ENCODE results near the gene DLG2. TPM values are rescaled to one million over a fixed set of nuclear protein-coding genes. Genes with fewer than 3 reads are reported as not detected.

DLG2 gene
- total RNA-seq, 1 donor: 1.3 TPM

DNA sequence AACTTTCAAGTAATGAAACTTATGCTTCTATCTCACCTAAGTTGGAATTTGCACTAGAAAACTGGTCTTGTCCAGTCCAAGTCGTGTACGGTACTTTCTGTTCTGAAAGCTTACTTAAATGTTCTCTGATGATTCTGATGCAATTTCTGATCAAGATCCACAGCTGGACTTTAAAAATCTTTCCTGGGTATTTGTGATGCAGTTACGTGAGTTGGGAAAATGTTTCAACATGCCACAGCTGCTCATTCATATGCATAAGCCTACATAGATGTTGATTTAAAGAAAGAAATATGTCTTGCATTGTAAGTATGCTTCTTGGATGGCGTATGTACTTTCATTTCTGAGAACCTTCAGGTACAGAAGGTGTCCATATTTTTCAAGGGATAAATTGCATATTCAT lies 1847.3 kb downstream of the DLG2 start:
- TF ChIP-seq, protein P1, sequence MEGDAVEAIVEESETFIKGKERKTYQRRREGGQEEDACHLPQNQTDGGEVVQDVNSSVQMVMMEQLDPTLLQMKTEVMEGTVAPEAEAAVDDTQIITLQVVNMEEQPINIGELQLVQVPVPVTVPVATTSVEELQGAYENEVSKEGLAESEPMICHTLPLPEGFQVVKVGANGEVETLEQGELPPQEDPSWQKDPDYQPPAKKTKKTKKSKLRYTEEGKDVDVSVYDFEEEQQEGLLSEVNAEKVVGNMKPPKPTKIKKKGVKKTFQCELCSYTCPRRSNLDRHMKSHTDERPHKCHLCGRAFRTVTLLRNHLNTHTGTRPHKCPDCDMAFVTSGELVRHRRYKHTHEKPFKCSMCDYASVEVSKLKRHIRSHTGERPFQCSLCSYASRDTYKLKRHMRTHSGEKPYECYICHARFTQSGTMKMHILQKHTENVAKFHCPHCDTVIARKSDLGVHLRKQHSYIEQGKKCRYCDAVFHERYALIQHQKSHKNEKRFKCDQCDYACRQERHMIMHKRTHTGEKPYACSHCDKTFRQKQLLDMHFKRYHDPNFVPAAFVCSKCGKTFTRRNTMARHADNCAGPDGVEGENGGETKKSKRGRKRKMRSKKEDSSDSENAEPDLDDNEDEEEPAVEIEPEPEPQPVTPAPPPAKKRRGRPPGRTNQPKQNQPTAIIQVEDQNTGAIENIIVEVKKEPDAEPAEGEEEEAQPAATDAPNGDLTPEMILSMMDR (IDR thresholded peaks at IDR 0.05; ENCODE audit: insufficient read depth, low read depth, low read length): no peak
- DNase-seq (ENCODE audit: low read depth): peak; percentile 3
- H3K4me3 ChIP-seq (ENCODE audit: low read depth, low read length): no peak overlapping the region

DNA sequence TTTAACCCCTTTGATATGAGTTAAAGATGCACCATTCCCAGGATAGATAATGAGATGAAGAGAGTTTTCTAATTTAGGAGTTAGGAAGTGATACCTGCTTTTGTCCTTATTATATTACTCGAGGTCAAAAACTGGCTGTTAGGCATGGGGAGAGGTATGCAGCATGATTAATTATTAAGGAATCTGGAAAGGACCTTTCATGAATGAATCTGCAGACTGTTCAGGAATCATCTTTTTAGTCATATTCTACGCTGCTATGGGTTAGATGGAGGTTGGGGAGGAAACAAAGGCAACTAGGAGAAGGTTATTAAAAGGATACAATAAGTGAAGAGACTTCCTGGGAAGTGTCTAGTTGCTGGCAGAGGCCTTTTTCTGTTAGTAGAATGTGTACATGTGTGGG lies 1848.5 kb downstream of the DLG2 start:
- DNase-seq (ENCODE audit: low read depth): no peak
- H3K4me3 ChIP-seq (ENCODE audit: low read depth, low read length): no peak overlapping the region
- TF ChIP-seq, protein P1 (IDR thresholded peaks at IDR 0.05; ENCODE audit: insufficient read depth, low read depth, low read length): no peak

DNA sequence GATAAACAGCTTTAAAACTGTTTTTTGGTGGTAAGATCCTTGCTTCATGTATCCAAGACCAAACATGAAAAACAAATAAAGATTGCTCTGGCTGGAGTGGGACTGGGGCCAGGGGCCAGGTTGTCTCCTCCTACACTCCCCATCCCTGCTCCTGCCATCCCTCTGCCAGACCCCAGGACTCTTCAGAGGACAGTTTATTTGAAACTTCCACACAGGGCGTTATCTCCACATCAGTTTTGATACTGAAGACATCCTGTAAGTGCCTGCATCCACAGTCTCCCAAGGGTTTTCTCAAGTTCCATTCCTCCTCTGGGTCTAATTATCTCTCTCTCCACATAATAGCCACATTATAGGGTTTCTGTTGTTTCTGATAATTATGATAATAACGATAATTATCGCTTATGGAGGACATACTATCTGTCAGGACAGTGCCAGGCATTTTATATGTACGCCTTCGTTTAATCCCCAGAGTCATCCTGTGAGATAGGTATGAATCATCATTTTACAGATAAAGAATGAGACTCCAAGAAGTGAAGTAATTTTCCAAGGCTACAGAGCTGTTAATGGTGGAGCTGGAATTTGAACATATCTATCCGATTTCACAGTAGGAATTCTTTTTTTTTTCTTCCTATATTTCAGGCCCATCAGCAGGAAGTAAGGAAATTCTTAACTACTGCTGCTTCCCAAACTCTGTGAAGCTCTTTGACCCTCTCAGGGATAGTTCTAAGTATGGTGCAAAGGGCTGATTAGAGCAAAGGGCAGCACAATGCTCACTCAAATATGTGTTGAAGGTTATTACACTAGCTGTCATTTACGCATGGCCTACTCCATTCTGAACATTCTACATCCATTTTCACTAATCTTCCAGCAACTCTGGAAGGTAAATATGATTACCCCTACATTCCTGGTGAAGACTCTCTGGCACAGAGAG lies 1852.9 kb downstream of the DLG2 start:
- DNase-seq (ENCODE audit: low read depth): peak; percentile 56
- TF ChIP-seq, protein P1 (IDR thresholded peaks at IDR 0.05; ENCODE audit: insufficient read depth, low read depth, low read length): no peak
- no peak overlapping the region for H3K4me3 ChIP-seq (ENCODE audit: low read depth, low read length)

DNA sequence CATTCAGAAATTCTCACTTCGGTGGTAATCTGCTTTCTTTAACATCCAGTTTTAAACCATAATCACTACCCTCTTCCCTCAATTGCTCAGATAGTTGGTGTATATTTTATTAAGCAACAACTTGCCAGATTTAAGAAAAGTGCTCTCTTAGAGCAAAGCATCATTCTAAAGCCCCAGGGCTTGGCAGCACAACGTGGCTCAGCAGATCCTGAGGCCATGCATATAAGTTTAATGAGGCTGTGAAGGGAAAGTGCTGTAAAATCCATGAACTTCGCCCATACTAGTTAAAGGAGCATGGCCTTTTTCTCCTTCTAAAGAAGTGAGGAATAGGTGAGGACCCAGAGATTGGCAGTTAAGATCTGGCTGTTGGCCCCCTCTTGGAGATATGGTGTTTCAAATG lies 1858.7 kb downstream of the DLG2 start:
- TF ChIP-seq, protein P1 (IDR thresholded peaks at IDR 0.05; ENCODE audit: insufficient read depth, low read depth, low read length): no peak
- no peak for DNase-seq (ENCODE audit: low read depth)
- H3K4me3 ChIP-seq (ENCODE audit: low read depth, low read length): no peak overlapping the region

DNA sequence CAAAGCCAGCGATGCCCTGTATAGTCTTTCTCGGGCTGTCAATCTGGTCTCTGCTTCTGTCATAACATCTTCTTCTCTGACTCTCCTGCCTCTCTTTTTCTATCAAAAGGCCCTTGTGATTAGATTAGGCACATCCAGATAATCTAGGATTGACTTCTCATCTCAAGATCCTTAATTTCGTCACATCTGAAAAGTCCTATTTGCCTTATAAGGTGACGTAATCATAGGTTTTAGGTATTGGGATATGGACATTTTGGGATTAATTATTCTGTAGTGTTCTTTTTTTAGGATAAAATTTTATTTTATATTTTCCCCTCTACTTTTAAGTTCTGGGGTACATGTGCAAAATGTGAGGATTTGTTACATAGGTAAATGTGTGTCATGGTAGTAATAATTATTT lies 1860.2 kb downstream of the DLG2 start:
- TF ChIP-seq, protein P1 (IDR thresholded peaks at IDR 0.05; ENCODE audit: insufficient read depth, low read depth, low read length): no peak
- DNase-seq (ENCODE audit: low read depth): no peak
- H3K4me3 ChIP-seq (ENCODE audit: low read depth, low read length): no peak overlapping the region

DNA sequence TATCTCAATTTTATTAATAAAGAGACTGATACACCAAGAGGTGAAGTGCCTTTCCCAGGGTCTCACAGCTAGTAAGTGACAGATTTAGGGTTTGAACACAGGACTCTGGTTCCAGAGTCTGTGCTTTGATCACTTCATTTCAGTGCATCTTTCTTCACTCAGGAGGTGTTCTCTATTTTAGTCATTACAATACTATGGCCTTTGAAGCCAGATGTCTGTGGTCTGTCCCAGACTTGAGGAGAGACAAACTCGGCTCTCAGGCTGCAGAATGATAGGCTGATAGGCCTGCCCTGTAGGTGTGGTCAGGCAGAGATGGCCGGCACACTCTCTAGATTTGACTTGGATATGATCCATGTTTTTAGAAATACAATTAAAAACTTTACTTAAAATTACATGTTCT lies 1862.5 kb downstream of the DLG2 start:
- TF ChIP-seq, protein P1 (IDR thresholded peaks at IDR 0.05; ENCODE audit: insufficient read depth, low read depth, low read length): no peak
- H3K4me3 ChIP-seq (ENCODE audit: low read depth, low read length): no peak overlapping the region
- no peak for DNase-seq (ENCODE audit: low read depth)
